EH (cell line): Measurements from ENCODE around the gene LUC7L.
"Not testable (repeated sequence)": the region's sequence is repeated elsewhere in the genome, so short reads cannot be mapped to it uniquely, and the experiment has no call there.

Source experiments
- DNase-seq: peaks from one replicate; pipeline ENCODE4 v3.0.0-alpha.2; 2015; ENCODE audit warnings: low read depth

LUC7L gene

GRCh38 chr16:228852-229730 lies at the start of gene LUC7L:
Gene LUC7L (minus strand): TSS chr16:229449. CDS start chr16:229339, 110 bp downstream.
- peak; percentile 89 for DNase-seq

GRCh38 chr16:278863-279366 lies 49.7 kb upstream of the LUC7L start:
- DNase-seq: peak; percentile 35

- DNase-seq: no peak
These were observed 47.3 kb upstream of the LUC7L start for GRCh38 chr16:276426-277077.

- no peak for DNase-seq
These were observed 46.6 kb upstream of the LUC7L start, which contains the start of gene RGS11 for GRCh38 chr16:275786-276232. Gene RGS11 (minus strand): TSS chr16:275944. CDS start chr16:275911, 33 bp downstream.

GRCh38 chr16:275041-275641 lies 45.9 kb upstream of the LUC7L start:
- DNase-seq: no peak

GRCh38 chr16:273547-274421 lies 44.5 kb upstream of the LUC7L start:
- no peak for DNase-seq

GRCh38 chr16:272633-273546 lies 43.6 kb upstream of the LUC7L start:
- no peak for DNase-seq

- no peak for DNase-seq
These were observed 41.4 kb upstream of the LUC7L start for GRCh38 chr16:270381-271255.

GRCh38 chr16:269061-269796 lies 40.0 kb upstream of the LUC7L start:
- DNase-seq: no peak

- no peak for DNase-seq
These were observed 39.1 kb upstream of the LUC7L start for GRCh38 chr16:268141-269053.

GRCh38 chr16:267562-267961 lies 38.3 kb upstream of the LUC7L start:
- not testable (repeated sequence) for DNase-seq

GRCh38 chr16:266258-267164 lies 37.3 kb upstream of the LUC7L start:
- no peak for DNase-seq

GRCh38 chr16:265711-266110 lies 36.5 kb upstream of the LUC7L start:
- DNase-seq: no peak

- no peak for DNase-seq
These were observed 35.8 kb upstream of the LUC7L start for GRCh38 chr16:265002-265529.

GRCh38 chr16:264440-264951 lies 35.2 kb upstream of the LUC7L start:
- DNase-seq: no peak

- DNase-seq: no peak
These were observed 34.7 kb upstream of the LUC7L start for GRCh38 chr16:263944-264343.
